Neuronal stem cell (in vitro differentiated cells): ENCODE data around the gene SFMBT2.

Source experiments
- DNase-seq: peaks from one replicate; pipeline ENCODE4 v3.0.0-alpha.2; 2013; ENCODE audit warnings: low spot score
- H2AFZ ChIP-seq: one replicate; pipeline ENCODE4 v1.6.1; 2013; ENCODE audit warnings: mild to moderate bottlenecking, low read length, inconsistent platforms
- H2AK5ac ChIP-seq: 2 replicates; pipeline ENCODE4 v1.6.1; 2013; ENCODE audit warnings: low read depth, mild to moderate bottlenecking, inconsistent platforms, low read length, moderate library complexity, mixed read lengths
- H2BK120ac ChIP-seq: 2 replicates; pipeline ENCODE4 v1.6.1; 2013; ENCODE audit warnings: low read depth, mild to moderate bottlenecking, inconsistent platforms, low read length, moderate library complexity, mixed read lengths
- H2BK12ac ChIP-seq: one replicate; pipeline ENCODE4 v1.6.1; 2013; ENCODE audit warnings: low read length, inconsistent platforms
- H2BK15ac ChIP-seq: 2 replicates; pipeline ENCODE4 v1.6.1; 2013; ENCODE audit warnings: mild to moderate bottlenecking, low read length, inconsistent platforms, mixed read lengths
- H2BK5ac ChIP-seq: one replicate; pipeline ENCODE4 v1.6.1; 2013; ENCODE audit warnings: inconsistent platforms, mild to moderate bottlenecking, low read length, moderate library complexity
- H3K14ac ChIP-seq: one replicate; pipeline ENCODE4 v1.6.1; 2013; ENCODE audit warnings: low read length, inconsistent platforms
- H3K18ac ChIP-seq: 2 replicates; pipeline ENCODE4 v1.6.1; 2013; ENCODE audit warnings: low read length, inconsistent platforms
- H3K23ac ChIP-seq: 2 replicates; pipeline ENCODE4 v1.6.1; 2013; ENCODE audit warnings: low read depth, mild to moderate bottlenecking, mixed read lengths, low read length, inconsistent platforms; ENCODE audit not compliant: poor library complexity
- H3K27ac ChIP-seq: replicated peaks from 3 replicates; pipeline ENCODE4 v1.5.1; 2013; ENCODE audit warnings: low read length, inconsistent platforms
- H3K27me3 ChIP-seq, 3 experiments: 2 replicates each; pipeline ENCODE4 v1.6.1; 2013; ENCODE audit warnings: low read length in 3 of 3, mild to moderate bottlenecking in 2 of 3, inconsistent platforms in 1 of 3, low read depth in 1 of 3, mixed read lengths in 1 of 3, moderate library complexity in 1 of 3; ENCODE audit not compliant: control insufficient read depth in 3 of 3, insufficient read depth in 3 of 3
- H3K36me3 ChIP-seq, 2 donors: replicated peaks in 1 of 2; 2 replicates each; pipeline ENCODE4 v1.6.1; 2013; ENCODE audit warnings: low read length in 2 of 2; ENCODE audit not compliant: control insufficient read depth in 2 of 2, insufficient read depth in 2 of 2
- H3K4ac ChIP-seq: 2 replicates; pipeline ENCODE4 v1.6.1; 2013; ENCODE audit warnings: inconsistent platforms, mild to moderate bottlenecking, low read length, moderate library complexity
- H3K4me1 ChIP-seq, 2 donors: 1 replicate in 1 of 2; 2 replicates in 1 of 2; pipeline ENCODE4 v1.6.1; 2013; ENCODE audit warnings: low read length in 2 of 2, low read depth in 1 of 2; ENCODE audit not compliant: control insufficient read depth in 2 of 2, insufficient read depth in 1 of 2
- H3K4me2 ChIP-seq: one replicate; pipeline ENCODE4 v1.6.1; 2013; ENCODE audit warnings: mild to moderate bottlenecking, low read length, inconsistent platforms; ENCODE audit not compliant: insufficient read depth, poor library complexity, severe bottlenecking
- H3K4me3 ChIP-seq, 2 donors: 2 replicates each; pipeline ENCODE4 v1.5.1; 2013; ENCODE audit warnings: low read length in 2 of 2, mild to moderate bottlenecking in 2 of 2, inconsistent platforms in 1 of 2, moderate library complexity in 1 of 2
- H3K79me1 ChIP-seq: one replicate; pipeline ENCODE4 v1.6.1; 2013; ENCODE audit warnings: low read depth, mild to moderate bottlenecking, inconsistent platforms, low read length, moderate library complexity
- H3K9ac ChIP-seq: one replicate; pipeline ENCODE4 v1.6.1; 2013; ENCODE audit warnings: mild to moderate bottlenecking, low read depth, low read length, inconsistent platforms; ENCODE audit not compliant: poor library complexity
- H3K9me3 ChIP-seq, 2 donors: replicated peaks in 1 of 2; 2 replicates each; pipeline versions ENCODE3 to v1.6.1; 2013; ENCODE audit warnings: low read length in 2 of 2, mild to moderate bottlenecking in 2 of 2, inconsistent platforms in 1 of 2, low read depth in 1 of 2, mixed read lengths in 1 of 2, moderate library complexity in 1 of 2; ENCODE audit not compliant: control insufficient read depth in 2 of 2, insufficient read depth in 1 of 2
- H4K8ac ChIP-seq: one replicate; pipeline ENCODE4 v1.6.1; 2013; ENCODE audit warnings: low read depth, mild to moderate bottlenecking, inconsistent platforms, low read length, moderate library complexity
- H4K91ac ChIP-seq: one replicate; pipeline ENCODE4 v1.6.1; 2013; ENCODE audit warnings: low read length, low read depth, mild to moderate bottlenecking, inconsistent platforms; ENCODE audit not compliant: poor library complexity
- WGBS, 2 donors: extraction: QIAGEN DNeasy Blood & Tissue Kit; methylation state at CpG; one replicate each; pipeline ENCODE4 v1.1.7; 2013; ENCODE audit warnings: missing lambda C conversion rate in 2 of 2, mixed read lengths in 1 of 2; ENCODE audit not compliant: insufficient read length in 2 of 2, insufficient replicate concordance in 1 of 2; ENCODE audit errors: extremely low coverage in 2 of 2; 5-methylcytosine and 5-hydroxymethylcytosine counted together

Gene SFMBT2

DNA sequence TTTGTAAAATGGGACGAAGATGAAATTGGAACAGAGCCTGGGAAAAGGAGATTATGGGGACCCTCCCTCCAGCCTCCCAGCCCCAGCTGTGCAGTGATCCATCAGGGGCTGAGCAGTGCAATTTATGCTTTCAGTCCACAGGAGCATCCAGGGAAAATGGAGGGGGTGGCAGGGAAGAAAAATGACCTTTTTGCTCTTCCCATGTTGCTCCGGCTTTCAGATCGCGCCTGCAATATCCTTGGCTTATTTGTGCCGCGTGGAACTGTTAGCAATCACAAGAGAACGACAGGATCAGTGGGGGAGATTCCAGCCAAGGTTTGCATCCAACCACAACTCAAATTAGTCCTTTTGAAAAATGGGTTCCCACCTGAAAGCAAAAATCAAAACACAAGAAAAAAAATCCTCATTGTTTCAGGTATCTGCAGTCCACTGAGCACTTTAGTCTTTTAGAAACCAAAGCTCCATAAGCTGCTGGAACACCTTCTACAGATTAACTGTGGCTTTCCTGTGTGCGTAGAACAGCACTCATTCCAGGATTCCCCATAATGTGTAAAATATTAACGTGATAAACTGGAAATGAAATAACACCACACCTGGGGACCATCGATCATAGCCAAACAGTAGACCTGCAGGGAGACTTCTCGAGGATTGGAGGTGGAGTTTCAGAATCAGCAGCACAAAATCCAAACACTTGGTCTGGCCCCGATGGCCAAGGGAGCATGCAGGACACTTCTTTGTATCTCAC, 30.7 kb upstream of the SFMBT2 start:
- H2BK120ac ChIP-seq = no peak overlapping the region
- H3K18ac ChIP-seq = no peak overlapping the region
- no peak overlapping the region for H2BK5ac ChIP-seq
- no peaks in the 10 kb centered on the region for H3K36me3 ChIP-seq
- WGBS, 2 donors = no CpG with 5 or more reads among the region's 12 CpGs
- H3K27me3 ChIP-seq = no peaks in the 10 kb centered on the region
- no peak overlapping the region for H4K8ac ChIP-seq
- H3K23ac ChIP-seq = no peak overlapping the region
- H3K4ac ChIP-seq = no peak overlapping the region
- no peak overlapping the region for H4K91ac ChIP-seq
- peaks cover 0 to 6% of the 10 kb centered on the region in 2 donors for H3K4me1 ChIP-seq
- no peak overlapping the region for H3K27ac ChIP-seq
- H2AFZ ChIP-seq = no peak overlapping the region
- H2BK12ac ChIP-seq = no peak overlapping the region
- H3K79me1 ChIP-seq = no peaks in the 10 kb centered on the region
- H2AK5ac ChIP-seq = no peak overlapping the region
- no peak overlapping the region for H3K14ac ChIP-seq
- no peaks in the 10 kb centered on the region for H3K9me3 ChIP-seq
- H3K9ac ChIP-seq = no peak overlapping the region
- no peak overlapping the region for H3K4me3 ChIP-seq
- no peak overlapping the region for H2BK15ac ChIP-seq
- no peak overlapping the region for H3K4me2 ChIP-seq
- no peak for DNase-seq

DNA sequence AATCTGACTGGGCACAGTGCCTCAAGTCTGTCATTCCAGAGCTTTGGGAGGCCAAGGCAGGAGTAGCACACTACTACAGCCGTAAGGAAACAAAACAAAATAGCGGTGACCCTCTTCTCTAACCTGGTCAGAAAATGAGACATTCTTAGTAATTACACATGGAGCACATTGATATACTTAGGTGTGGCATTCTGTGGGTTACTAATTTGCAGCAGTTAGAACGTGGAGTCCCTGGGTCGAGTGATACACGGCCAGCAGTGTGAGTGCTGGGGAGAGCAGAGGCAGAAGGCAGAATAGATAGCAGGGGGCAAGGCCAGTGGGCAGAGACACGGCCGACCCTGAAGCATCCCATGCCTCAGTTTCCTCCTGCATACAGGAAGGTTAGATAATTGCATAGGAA, 28.9 kb upstream of the SFMBT2 start:
- Histone ChIP-seq H3K27ac (no peak overlapping the region), H2AK5ac (no peak overlapping the region), H3K4ac (no peak overlapping the region), H4K91ac (no peak overlapping the region), H3K9me3 (no peaks in the 10 kb centered on the region), H3K9ac (no peak overlapping the region), H3K4me1 (peaks cover 0 to 3% of the 10 kb centered on the region in 2 donors), H3K4me3 (no peak overlapping the region), H2BK15ac (no peak overlapping the region), H3K79me1 (no peaks in the 10 kb centered on the region), H2AFZ (no peak overlapping the region), H3K23ac (no peak overlapping the region), H2BK12ac (no peak overlapping the region), H2BK5ac (no peak overlapping the region), H3K4me2 (no peak overlapping the region), H3K27me3 (no peaks in the 10 kb centered on the region), H3K14ac (no peak overlapping the region), H4K8ac (no peak overlapping the region), H3K36me3 (no peaks in the 10 kb centered on the region), H2BK120ac (no peak overlapping the region), H3K18ac (no peak overlapping the region)
- DNase-seq = no peak
- WGBS, 2 donors = no CpG with 5 or more reads among the region's 7 CpGs

GRCh38 chr10:7438196-7438986, 27.6 kb upstream of the SFMBT2 start:
- Histone ChIP-seq H3K14ac (no peak overlapping the region), H2AFZ (no peak overlapping the region), H3K4me3 (no peak overlapping the region), H2BK5ac (no peak overlapping the region), H4K8ac (no peak overlapping the region), H3K79me1 (no peaks in the 10 kb centered on the region), H3K4me2 (no peak overlapping the region), H2AK5ac (no peak overlapping the region), H3K18ac (no peak overlapping the region), H3K27me3 (no peaks in the 10 kb centered on the region), H3K23ac (no peak overlapping the region), H3K36me3 (no peaks in the 10 kb centered on the region), H2BK12ac (no peak overlapping the region), H3K9me3 (no peaks in the 10 kb centered on the region), H4K91ac (no peak overlapping the region), H3K4ac (no peak overlapping the region), H2BK15ac (no peak overlapping the region), H2BK120ac (no peak overlapping the region), H3K27ac (no peak overlapping the region), H3K4me1 (peaks cover 0 to 4% of the 10 kb centered on the region in 2 donors), H3K9ac (peak overlapping the region; percentile 13)
- 100% methylated on average over 3 of the region's 19 CpGs; no CpG with 5 or more reads in 1 of the 2 donors for WGBS, 2 donors
- no peak for DNase-seq

- H2BK120ac ChIP-seq = no peak overlapping the region
- no peaks in the 10 kb centered on the region for H3K27me3 ChIP-seq
- no peak overlapping the region for H3K4ac ChIP-seq
- no peak overlapping the region for H2BK5ac ChIP-seq
- H3K4me1 ChIP-seq = peaks cover 0 to 7% of the 10 kb centered on the region in 2 donors
- no peaks in the 10 kb centered on the region for H3K79me1 ChIP-seq
- no CpG with 5 or more reads among the region's 3 CpGs for WGBS, 2 donors
- no peaks in the 10 kb centered on the region for H3K9me3 ChIP-seq
- H2BK12ac ChIP-seq = no peak overlapping the region
- no peak overlapping the region for H3K23ac ChIP-seq
- no peak overlapping the region for H3K18ac ChIP-seq
- no peak overlapping the region for H4K91ac ChIP-seq
- no peak overlapping the region for H3K4me2 ChIP-seq
- no peak overlapping the region for H3K9ac ChIP-seq
- no peak overlapping the region for H4K8ac ChIP-seq
- H3K36me3 ChIP-seq = no peaks in the 10 kb centered on the region
- no peak overlapping the region for H2AK5ac ChIP-seq
- no peak overlapping the region for H2AFZ ChIP-seq
- DNase-seq = no peak
- H3K27ac ChIP-seq = no peak overlapping the region
- H3K4me3 ChIP-seq = no peak overlapping the region
- H2BK15ac ChIP-seq = no peak overlapping the region
- H3K14ac ChIP-seq = no peak overlapping the region
Observed at GRCh38 chr10:7436490-7437100, 25.8 kb upstream of the SFMBT2 start.
